Fibroblast of skin of scalp (primary cell): ENCODE data around the gene TUBA4B.
"Not testable (repeated sequence)": the region's sequence is repeated elsewhere in the genome, so short reads cannot be mapped to it uniquely, and the experiment has no call there.

Source experiments
- DNase-seq: peaks from one replicate; pipeline ENCODE4 v3.0.0-alpha.2; 2013

TUBA4B gene

DNA sequence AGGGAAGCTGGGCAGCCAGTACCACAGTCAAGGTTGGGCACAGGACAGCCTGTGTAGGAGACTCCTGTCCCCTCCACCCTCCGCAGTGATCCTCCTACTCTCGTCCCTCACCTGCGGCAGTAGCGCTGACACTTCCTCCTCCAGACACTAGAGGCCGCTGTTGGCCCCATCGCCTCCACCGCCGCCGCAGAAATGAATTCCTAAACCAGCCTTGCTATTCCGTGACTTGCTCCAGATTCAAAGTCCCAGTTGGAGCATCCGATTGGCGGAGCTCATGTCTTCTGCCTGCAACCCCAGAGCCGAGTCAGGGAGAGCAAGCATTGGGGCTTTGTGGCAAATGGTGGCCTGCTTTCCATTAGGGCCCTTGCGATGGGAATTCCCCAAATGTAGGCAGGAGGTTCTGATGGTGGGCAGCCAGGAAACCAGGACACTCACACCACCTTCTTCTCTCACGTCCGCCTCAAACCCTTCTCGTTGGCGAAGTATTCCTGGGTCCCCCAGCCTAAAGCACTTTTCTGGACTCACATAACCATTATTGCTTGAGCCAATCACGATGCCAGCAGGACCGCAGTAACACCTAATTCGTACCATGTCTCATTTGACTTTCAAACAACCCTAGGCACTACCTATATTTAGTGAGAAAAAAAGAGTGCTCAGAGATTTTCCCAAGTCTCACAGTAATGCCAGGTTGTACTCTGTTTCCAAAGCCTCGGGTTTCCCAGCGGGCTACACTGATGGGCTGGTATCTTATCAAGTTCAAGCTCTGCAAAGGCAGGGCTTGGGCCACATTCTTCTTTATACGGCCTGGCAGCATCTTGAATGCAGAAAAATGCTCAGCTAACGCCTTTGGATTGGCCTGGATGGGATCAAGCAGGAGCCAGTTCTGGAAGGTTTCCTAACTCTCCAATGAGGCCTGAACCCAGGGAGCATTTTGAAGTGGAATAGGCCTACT, 24.9 kb downstream of the TUBA4B start:
- peak; percentile 88 for DNase-seq

- no peak for DNase-seq
These were observed 25.7 kb downstream of the TUBA4B start for GRCh38 chr2:219278655-219279150.

- DNase-seq, result peak; percentile 99
These were observed 26.3 kb downstream of the TUBA4B start, which contains the start of gene DNAJB2 for GRCh38 chr2:219279151-219279915. DNAJB2 (plus strand) TSS chr2:219279366; CDS start chr2:219279834, 468 bp downstream.

- DNase-seq, result no peak
These were observed 27.0 kb downstream of the TUBA4B start for GRCh38 chr2:219279916-219280516.

- no peak for DNase-seq
These were observed 27.6 kb downstream of the TUBA4B start for GRCh38 chr2:219280651-219281050.

- DNase-seq, result no peak
These were observed 28.5 kb downstream of the TUBA4B start for GRCh38 chr2:219281588-219281987.

GRCh38 chr2:219282375-219282774, 29.3 kb downstream of the TUBA4B start:
- no peak for DNase-seq

DNA sequence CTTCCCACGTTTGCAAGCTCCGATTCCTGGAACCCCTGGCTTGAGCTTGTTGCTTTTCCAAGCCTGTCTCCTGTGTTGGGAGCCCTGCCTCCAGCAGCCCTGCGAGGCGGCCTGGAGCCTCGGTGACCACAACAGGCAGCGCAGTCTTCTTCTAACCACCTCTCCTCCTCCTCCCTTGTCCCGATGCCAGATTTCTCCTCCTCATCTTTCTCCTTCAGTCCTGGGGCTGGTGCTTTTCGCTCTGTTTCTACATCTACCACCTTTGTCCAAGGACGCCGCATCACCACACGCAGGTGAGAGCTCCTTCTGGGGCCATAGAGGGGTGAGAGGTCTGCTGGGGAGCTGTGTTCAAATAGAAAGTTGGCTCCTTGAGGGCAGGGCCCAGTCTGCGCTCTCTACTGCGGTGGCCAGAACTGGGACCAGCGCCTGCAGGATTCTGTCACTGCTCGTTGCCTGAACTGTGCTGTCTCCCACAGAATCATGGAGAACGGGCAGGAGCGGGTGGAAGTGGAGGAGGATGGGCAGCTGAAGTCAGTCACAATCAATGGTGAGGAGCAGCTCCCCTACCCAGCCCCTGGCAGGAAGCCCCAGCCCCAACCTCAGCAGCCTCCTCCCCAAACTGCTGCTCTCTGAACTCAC, 30.0 kb downstream of the TUBA4B start:
- DNase-seq, result no peak

- DNase-seq, result no peak
These were observed 31.7 kb downstream of the TUBA4B start for GRCh38 chr2:219284501-219285372.

GRCh38 chr2:219285373-219285735, 32.3 kb downstream of the TUBA4B start:
- DNase-seq, result no peak

GRCh38 chr2:219285894-219286425, 32.9 kb downstream of the TUBA4B start:
- peak; percentile 78 for DNase-seq

GRCh38 chr2:219286436-219287115, 33.5 kb downstream of the TUBA4B start:
- no peak for DNase-seq

- not testable (repeated sequence) for DNase-seq
These were observed 34.0 kb downstream of the TUBA4B start for GRCh38 chr2:219287116-219287440.

DNA sequence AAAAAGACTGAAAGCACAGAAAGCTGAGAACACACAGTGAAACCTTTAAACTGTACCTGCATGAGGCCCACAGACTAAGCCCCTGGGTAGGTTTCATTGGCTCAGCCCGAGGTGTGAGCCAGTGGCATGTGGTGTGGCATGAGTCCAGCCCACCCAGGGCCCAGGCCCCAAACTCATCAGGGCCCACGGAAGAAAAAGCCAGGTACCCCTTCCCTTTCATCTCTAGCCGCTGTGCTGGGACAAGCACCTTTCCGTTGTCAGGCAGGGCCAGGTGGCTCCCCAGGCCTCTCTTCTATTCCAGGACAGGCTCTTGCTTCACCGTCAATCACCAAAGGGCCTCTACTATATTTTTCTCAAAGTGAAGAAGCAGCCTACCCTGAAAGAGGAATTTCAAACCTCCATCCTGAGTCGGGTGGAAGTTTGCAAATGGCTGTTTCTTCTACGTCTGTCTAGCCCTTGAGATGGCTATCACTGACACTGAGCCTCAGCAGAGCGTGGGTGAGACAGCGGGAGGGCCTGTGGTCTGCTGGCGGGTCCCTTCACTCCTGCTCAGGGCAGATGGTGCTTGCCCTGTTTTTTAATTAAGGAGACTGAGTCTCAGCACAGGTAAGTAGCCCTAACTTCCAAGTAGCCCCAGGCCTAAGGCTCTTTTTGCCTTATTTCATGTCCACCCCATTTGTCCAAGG, 34.7 kb downstream of the TUBA4B start:
- no peak for DNase-seq

DNA sequence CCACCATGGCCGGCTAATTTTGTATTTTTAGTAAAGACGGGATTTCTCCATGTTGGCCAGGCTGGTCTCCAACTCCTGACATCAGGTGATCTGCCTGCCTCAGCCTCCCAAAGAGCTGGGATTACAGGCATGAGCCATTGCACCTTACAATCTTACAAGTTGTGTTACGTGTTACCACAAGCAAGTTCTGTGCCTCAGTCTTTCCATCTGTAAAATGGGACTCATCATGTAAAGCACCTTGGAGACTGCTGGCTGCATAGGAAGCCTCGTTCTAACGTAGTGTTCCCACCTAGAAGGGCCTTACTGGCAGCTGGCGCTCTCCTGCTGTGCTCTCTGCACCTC, 36.1 kb downstream of the TUBA4B start:
- DNase-seq, result no peak

DNA sequence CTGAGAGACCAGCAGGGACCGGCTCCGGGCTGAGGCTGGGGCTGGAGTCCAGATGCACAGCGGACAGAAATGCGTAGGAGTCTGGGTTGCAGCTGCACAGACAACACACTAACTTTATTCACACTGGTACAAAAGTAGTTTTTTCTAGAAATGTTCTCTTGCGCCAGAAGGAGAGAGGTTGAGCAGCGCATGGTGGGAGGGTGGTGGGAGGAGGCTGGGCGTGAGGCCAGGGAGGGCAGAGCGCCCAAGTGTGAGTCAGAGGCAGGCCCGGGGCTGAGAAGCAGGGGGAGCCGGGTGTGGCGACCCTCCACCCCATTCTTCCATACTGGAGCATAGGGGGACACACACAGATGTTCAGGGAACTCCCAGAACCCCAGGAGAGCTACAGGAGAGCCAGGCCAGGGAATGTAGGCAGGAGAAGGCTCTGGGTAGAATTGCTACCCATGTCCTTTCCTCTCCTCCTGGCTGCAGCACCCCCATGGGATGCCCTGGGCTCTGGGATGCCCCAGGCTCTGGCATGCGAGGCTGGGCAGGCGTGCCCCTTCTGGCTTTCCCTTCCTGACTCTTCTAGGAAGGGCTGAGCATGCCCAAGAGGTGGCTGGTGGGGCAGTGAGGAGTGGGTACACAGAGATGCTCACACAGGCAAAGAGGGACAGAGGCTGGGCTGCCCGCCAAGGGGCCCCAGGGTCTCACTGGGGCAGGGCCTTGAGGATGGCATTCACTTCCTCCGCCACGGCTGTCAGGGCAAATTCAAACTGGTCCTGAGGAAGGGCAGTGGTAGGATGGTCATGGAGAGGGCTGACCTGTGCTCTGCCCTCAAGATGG, 36.7 kb downstream of the TUBA4B start:
- DNase-seq, result peak; percentile 86

DNA sequence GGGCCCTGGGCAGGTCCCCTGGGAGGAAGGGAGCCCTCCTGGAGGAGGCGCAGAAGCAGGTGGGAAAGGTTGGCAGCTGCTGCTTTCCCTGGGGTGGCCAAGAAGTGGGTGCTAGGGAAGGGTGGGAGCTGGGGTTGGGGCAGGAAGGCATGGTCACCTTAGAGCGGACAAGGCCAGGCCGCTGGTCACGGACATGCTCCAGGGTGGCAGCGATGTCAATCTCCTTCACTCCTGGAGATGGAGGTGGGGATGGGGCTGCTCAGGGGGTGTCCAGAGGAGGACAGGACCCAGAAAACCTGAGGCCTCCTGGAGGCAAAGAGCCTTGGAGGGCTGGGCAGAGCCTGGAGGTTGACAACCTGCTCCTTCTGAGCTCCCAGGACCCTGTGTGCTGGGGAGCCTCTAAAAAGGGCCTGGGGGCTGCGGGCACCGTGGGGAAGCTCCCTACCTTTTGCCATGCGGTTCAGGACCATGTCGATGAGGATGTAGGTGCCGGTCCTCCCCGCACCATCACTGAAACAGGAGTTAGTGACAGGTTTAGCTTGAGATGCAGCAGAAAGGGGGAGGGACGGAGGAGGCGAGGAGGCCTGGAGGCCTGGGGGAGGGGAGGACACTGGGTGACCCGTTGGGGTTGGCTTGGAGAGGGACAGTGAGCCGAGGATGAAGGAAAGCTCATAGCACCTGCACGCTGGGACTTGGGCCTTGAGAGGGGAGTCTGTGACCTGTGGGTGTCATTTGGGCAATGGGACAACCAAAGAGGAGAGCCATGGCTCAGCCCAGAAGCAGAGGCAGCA, 37.5 kb downstream of the TUBA4B start:
- DNase-seq, result no peak

DNA sequence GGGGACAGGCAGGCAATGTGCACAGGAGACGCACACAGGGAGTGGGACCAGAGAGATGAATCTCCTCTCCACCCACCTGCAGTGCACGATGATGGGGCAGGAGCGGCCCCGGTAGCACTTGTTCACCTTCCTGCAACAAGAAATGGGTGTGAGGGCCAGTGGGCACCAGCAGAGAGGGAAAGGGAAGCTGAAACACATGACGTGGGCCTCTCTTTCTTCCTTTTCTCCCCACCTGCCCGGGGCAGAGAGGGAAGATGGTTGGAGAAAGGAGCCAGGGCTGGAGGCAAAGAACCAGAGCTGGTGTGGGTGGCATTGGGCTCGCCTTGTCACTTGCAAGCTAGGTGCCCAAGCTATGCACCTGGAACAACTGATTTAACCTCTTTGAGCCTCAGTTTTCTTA, 38.4 kb downstream of the TUBA4B start:
- no peak for DNase-seq
